ENCODE measurements around the gene FUT9.

Gene FUT9

GRCh38 chr6:96074006-96074405, 58.2 kb downstream of the FUT9 start:
- DNase-seq: no peak

- no peak for DNase-seq
Measured at GRCh38 chr6:96075826-96076225, 60.1 kb downstream of the FUT9 start.

GRCh38 chr6:96086745-96087144, 71.0 kb downstream of the FUT9 start:
- DNase-seq: no peak

- DNase-seq: no peak
Measured at GRCh38 chr6:96089173-96089572, 73.4 kb downstream of the FUT9 start.

- DNase-seq: no peak
Measured at GRCh38 chr6:96094077-96094476, 78.3 kb downstream of the FUT9 start.

DNA sequence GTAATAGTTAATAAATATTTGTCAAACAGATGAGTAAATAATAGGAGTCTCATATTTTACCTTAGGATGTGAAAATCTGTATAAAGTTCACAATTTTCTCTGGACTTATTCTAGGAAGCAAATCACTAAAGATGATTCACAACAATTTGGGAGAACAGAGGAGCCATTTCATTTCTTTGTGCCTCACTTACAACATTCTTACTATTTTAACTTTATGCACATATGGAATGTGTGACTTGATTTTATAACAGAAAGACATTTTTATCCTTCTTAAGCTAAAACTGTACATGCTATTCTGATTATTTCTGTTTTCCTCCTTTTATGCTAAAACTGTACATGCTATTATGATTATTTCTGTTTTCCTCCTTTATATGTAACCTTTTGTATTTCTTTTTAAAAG, 83.3 kb downstream of the FUT9 start:
- DNase-seq: no peak

- no peak for DNase-seq
Measured at GRCh38 chr6:96101564-96101963, 85.8 kb downstream of the FUT9 start.

GRCh38 chr6:96104910-96105309, 89.1 kb downstream of the FUT9 start:
- DNase-seq: no peak

DNA sequence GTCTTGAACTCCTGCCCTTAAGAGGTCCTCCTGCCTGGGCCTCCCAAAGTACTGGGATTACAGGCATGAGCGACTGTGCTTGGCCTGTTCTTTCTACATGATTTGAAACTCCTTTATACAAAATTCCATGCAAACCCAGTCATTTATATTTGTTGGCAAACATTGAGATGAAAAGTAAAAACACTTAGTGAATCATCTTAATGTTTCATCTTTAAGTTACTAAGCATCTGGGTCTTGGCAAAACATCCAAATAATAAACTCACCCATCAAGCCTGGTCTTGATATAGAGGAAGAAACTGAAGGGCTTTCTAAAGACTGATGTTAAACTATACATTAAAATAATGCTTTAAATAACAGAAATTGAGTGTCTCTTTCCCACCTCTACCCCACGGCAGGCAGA, 95.1 kb downstream of the FUT9 start:
- no peak for DNase-seq

GRCh38 chr6:96116674-96117073, 100.9 kb downstream of the FUT9 start:
- DNase-seq: no peak

DNA sequence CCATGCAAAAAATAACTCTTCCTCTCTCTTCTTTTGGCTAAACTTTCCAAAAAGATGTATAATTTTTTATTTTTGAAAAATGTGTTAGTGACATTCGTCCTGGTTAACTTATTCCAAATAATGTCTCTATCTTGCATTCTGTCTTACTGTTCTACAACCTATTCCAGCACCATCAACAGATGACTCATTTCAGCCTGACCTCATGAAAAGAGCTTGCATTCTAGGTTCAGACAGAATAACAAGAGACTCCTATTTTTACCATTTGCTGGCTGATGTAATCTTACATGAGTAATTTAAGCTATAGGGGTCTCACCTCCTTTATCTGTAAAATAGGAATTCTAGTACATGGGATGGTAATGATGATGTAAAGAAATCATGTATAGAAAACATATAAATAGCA, 109.0 kb downstream of the FUT9 start:
- DNase-seq: no peak

- no peak for DNase-seq
Measured at GRCh38 chr6:96138406-96138805, 122.6 kb downstream of the FUT9 start.

- no peak for DNase-seq
Measured at GRCh38 chr6:96142142-96142541, 126.4 kb downstream of the FUT9 start.

DNA sequence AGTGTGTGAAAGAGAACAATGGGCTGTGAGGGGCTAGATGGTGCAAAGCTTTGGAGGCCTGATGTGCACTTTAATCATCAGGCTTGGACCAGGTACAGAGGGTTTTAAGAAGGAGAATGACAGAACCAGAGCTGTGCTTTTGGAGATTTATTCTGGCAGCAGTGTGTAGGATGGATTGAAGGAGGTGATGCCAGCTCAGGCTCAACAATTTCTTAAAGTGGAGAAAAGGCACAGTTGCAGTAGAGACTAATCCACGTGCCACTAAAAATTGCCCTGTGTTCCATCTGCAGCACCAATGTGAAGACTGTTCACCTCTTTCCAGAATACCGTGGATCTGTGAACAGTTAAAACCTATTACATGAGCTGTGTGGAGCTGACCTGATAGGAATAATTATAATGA, 134.7 kb downstream of the FUT9 start:
- no peak for DNase-seq

GRCh38 chr6:96151707-96152106, 135.9 kb downstream of the FUT9 start:
- no peak for DNase-seq

DNA sequence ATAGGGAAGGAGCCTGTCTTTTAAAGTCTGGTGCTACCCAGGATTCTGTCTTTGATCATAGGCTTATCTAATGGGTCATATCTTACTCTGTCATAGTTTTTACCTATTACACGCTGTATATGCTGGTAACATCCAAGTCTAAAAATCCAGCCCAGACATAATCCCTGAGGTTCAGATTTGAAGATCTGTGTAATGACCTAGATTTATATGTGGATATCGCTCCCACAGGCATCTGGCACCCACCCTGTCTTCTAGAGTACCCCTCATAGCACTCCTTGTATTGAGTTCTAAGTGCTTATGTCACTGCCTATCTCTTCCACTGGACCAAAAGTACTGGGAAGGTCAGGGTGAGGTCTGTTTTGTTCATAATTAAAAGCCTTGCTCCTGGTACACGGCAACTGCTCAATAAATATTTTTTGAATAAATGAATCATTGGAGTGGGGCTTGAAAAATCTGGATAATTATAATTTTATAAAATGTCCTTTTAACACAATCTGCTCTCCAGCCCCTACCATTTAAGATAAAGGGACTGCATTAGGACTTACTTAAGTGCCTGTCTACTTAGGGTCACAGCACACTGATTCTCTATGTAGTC, 136.4 kb downstream of the FUT9 start:
- DNase-seq: no peak

DNA sequence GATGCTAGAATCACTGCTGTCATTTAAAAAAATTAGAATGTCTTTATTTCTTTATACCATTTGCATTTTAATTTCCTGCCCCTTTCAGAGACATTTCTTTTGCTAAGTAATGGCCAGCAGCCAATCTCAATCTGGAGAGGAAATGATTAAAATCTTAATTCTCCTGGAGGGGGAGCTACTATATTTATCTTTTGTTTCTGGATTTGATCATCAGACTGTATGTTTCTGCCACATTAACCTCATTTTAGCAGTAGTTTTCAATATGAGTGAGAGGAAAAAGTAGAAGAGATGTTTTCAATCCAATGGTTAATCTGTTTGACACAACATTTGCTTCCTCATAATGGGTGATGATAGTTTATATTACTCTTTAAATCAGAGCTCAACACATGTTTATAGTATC, 138.0 kb downstream of the FUT9 start:
- no peak for DNase-seq

DNA sequence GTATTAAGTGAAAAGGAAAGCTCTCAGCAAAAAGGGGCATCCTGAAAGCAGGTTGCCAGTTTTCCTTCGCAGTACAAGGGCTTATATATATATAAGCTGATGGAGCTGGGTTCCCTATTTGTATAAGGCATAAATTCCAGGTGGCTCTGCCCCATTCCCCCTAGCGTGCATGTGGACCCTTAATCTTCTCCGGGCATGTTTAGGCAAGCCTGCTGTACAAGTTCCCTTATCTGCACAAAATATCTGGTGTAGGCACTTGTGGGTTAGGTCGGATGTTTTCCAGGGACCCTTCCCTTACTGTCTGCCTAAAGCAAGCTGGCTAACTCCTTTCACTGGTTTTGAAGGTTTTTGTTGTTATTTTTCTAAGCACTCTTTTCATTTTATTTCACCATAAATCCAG, 140.7 kb downstream of the FUT9 start:
- DNase-seq: no peak

DNA sequence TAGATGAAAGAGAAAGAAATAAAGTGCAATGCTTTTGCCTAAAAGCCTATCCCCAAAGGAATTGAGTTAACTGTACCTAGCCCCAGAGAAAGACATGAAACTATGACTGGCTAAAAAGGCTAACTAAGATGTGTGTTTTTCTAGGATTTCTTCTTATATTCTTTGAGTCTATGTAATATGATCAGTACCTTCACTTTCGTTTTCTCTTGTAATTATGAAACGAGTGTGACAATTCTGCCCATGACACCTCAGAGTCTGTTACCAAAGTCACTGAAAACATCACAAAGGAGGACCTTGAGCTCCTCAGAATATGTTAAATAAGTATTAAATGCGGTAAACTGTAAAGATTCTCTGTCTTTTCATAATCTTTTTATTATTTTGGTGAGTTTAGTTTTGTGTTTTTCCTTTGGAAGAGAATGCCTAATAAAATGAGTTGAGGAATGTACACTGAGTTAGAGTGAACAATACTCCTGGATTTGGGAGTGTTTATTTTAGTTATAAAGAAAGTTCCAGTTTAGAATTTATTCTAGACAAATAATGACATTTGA, 141.3 kb downstream of the FUT9 start:
- DNase-seq: no peak

- no peak for DNase-seq
Measured at GRCh38 chr6:96162711-96163120, 146.9 kb downstream of the FUT9 start.

DNA sequence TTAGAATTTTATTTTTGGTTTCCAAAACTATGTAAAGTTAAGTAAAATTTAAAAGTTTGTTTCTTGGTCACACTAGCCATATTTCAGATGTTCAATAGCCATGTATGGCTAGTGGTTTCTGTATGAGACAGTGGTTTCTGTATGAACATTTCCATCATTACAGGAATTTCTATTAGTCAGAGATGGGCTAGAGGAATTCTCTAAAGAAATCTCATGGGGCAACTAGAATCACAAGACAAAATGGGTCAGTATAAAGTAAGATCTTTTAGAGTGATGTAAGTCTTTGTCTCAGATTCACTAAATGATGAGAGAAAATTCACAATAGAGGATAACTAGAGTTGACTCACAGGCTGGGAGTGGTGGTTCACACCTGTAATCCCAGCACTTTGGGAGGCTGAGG, 149.0 kb downstream of the FUT9 start:
- DNase-seq: no peak

- no peak for DNase-seq
Measured at GRCh38 chr6:96171112-96171511, 155.3 kb downstream of the FUT9 start.

- no peak for DNase-seq
Measured at GRCh38 chr6:96184798-96185197, 169.0 kb downstream of the FUT9 start.

- no peak for DNase-seq
Measured at GRCh38 chr6:96186094-96186493, 170.3 kb downstream of the FUT9 start.

- DNase-seq: no peak
Measured at GRCh38 chr6:96186516-96187195, 170.9 kb downstream of the FUT9 start.

All from activated CD4-positive, CD25-positive, alpha-beta regulatory T cell treated with anti-CD3 and anti-CD28 coated beads, Interleukin-2, amount 50 U/mL, for 72 hours (primary cell).